Brain microvascular endothelial cell (primary cell): ENCODE measurements around the gene DPYD.
A peak's percentile ranks its signal among the peaks of the same experiment; 100 is the strongest.

Experiments
- DNase-seq: peaks from one replicate; pipeline ENCODE4 v3.0.0-alpha.2; 2020
- H3K27ac ChIP-seq: fragments of 250-450 bp; sonication (Bioruptor Pico); 2 replicates; pipeline ENCODE4 v1.5.1; 2020; ENCODE audit warnings: mild to moderate bottlenecking, moderate library complexity
- H3K27me3 ChIP-seq: fragments of 250-450 bp; sonication (Bioruptor Pico); replicated peaks from 2 replicates; pipeline ENCODE4 v1.5.1; 2020; ENCODE audit warnings: mild to moderate bottlenecking
- H3K36me3 ChIP-seq: fragments of 250-450 bp; sonication (Bioruptor Pico); replicated peaks from 2 replicates; pipeline ENCODE4 v1.5.1; 2020; ENCODE audit warnings: mild to moderate bottlenecking
- H3K4me3 ChIP-seq: 2 replicates; pipeline ENCODE4 v1.5.1; 2011; ENCODE audit warnings: low read depth, mild to moderate bottlenecking, control low read depth, low read length, moderate library complexity
- CTCF ChIP-seq: IDR thresholded peaks from 2 replicates; pipeline ENCODE4 v1.5.1; 2011; ENCODE audit warnings: low read depth, mild to moderate bottlenecking, moderate library complexity, low read length, control low read depth, inconsistent platforms; ENCODE audit errors: missing control alignments
- in situ Hi-C: cut with HindIII; loops from 2 replicates; pipeline ENCODE4 v1.10.0; 2017; ENCODE audit warnings: low sequenced_read_pairs, low pct_ligation_motif_present

DPYD gene

GRCh38 chr1:97139512-97139911, 781.3 kb downstream of the DPYD start:
- no peak overlapping the region for H3K4me3 ChIP-seq
- no peak overlapping the region for H3K27ac ChIP-seq
- in situ Hi-C loops, result no loop called here
- DNase-seq, result no peak
- no peaks in the 10 kb centered on the region for H3K27me3 ChIP-seq
- TF ChIP-seq CTCF, result no peak
- no peaks in the 10 kb centered on the region for H3K36me3 ChIP-seq

- H3K36me3 ChIP-seq, result no peaks in the 10 kb centered on the region
- no peak overlapping the region for H3K4me3 ChIP-seq
- H3K27ac ChIP-seq, result no peak overlapping the region
- DNase-seq, result no peak
- no peaks in the 10 kb centered on the region for H3K27me3 ChIP-seq
- in situ Hi-C loops, result no loop called here
- TF ChIP-seq CTCF, result no peak
Observed at GRCh38 chr1:97138515-97139032, 782.3 kb downstream of the DPYD start.

GRCh38 chr1:97137862-97138514, 782.8 kb downstream of the DPYD start:
- H3K4me3 ChIP-seq, result no peak overlapping the region
- DNase-seq, result peak; percentile 79
- H3K27me3 ChIP-seq, result no peaks in the 10 kb centered on the region
- H3K36me3 ChIP-seq, result no peaks in the 10 kb centered on the region
- no peak overlapping the region for H3K27ac ChIP-seq
- in situ Hi-C loops, result no loop called here
- TF ChIP-seq CTCF, result peak; percentile 75

- TF ChIP-seq CTCF, result no peak
- no peak overlapping the region for H3K27ac ChIP-seq
- no peak for DNase-seq
- H3K27me3 ChIP-seq, result no peaks in the 10 kb centered on the region
- no peaks in the 10 kb centered on the region for H3K36me3 ChIP-seq
- in situ Hi-C loops, result no loop called here
- no peak overlapping the region for H3K4me3 ChIP-seq
Observed at GRCh38 chr1:97136996-97137395, 783.8 kb downstream of the DPYD start.

- in situ Hi-C loops, result no loop called here
- TF ChIP-seq CTCF, result no peak
- H3K4me3 ChIP-seq, result no peak overlapping the region
- H3K27ac ChIP-seq, result no peak overlapping the region
- DNase-seq, result no peak
- no peaks in the 10 kb centered on the region for H3K36me3 ChIP-seq
- H3K27me3 ChIP-seq, result no peaks in the 10 kb centered on the region
Observed at GRCh38 chr1:97135972-97136371, 784.9 kb downstream of the DPYD start.

- H3K36me3 ChIP-seq, result no peaks in the 10 kb centered on the region
- in situ Hi-C loops, result no loop called here
- no peaks in the 10 kb centered on the region for H3K27me3 ChIP-seq
- no peak for TF ChIP-seq CTCF
- H3K4me3 ChIP-seq, result no peak overlapping the region
- H3K27ac ChIP-seq, result no peak overlapping the region
- no peak for DNase-seq
Observed at GRCh38 chr1:97128426-97128825, 792.4 kb downstream of the DPYD start.
